GM12878 (cell line): Measurements from ENCODE around the gene TFF1. TPM values are rescaled to one million over a fixed set of nuclear protein-coding genes. Genes with fewer than 3 reads are reported as not detected.
A peak's percentile ranks its signal among the peaks of the same experiment; 100 is the strongest.

Experiments
- ATAC-seq: fragments of 200-7000 bp; cut with Tn5 transposase; 3 replicates; pipeline ENCODE4 v1.9.1; 2020; ENCODE audit warnings: mild to moderate bottlenecking, moderate library complexity
- BruUV-seq: library from RNA; stranded (reverse); fragments of 400-500 nt; replicated peaks from 2 replicates; lab custom pipeline; 2021; lab: Mats Ljungman, UMichigan
- CTCF ChIA-PET: fragments of 300-600 bp; sonication (Branson Sonifier 250); formaldehyde crosslinking; extraction: SDS; loops from one replicate; lab custom pipeline; 2021; ENCODE audit warnings: inconsistent platforms; lab: Yijun Ruan, JAX
- POLR2A ChIA-PET: fragments of 350-600 bp; formaldehyde crosslinking; extraction: SDS; loops from one replicate; lab custom pipeline; 2021; ENCODE audit warnings: inconsistent platforms; lab: Charles Lee
- RAD21 ChIA-PET: fragments of 300-600 bp; sonication (Branson Sonifier 250); formaldehyde crosslinking; loops from one replicate; lab custom pipeline; 2023; ENCODE audit warnings: antibody characterized with exemption; ENCODE audit not compliant: unreplicated experiment; lab: Charles Lee
- SMC1A ChIA-PET: fragments of 300-600 bp; sonication (Branson Sonifier 250); formaldehyde crosslinking; loops from one replicate; lab custom pipeline; 2023; ENCODE audit not compliant: unreplicated experiment, uncharacterized antibody; lab: Charles Lee
- DNase-seq: peaks from one replicate; pipeline ENCODE4 v3.0.0-alpha.2; 2011; ENCODE audit warnings: low read depth, low spot score
- FAIRE-seq: peaks from 3 replicates; lab custom pipeline; 2011; peaks lifted over from hg19 to GRCh38; lab: Jason Lieb, UNC
- H2AFZ ChIP-seq: 2 replicates; pipeline ENCODE4 v1.6.0; 2011; ENCODE audit warnings: low read depth, low read length, control low read depth; ENCODE audit not compliant: control insufficient read depth
- H3K27ac ChIP-seq: 2 replicates; pipeline ENCODE4 v1.5.1; 2011; ENCODE audit warnings: control low read depth; ENCODE audit not compliant: control insufficient read depth, insufficient read depth
- H3K27me3 ChIP-seq, 2 experiments: replicated peaks in 1 of 2; 2 replicates each; pipeline versions ENCODE4 v1.6.0 to v1.6.1; 2011; ENCODE audit warnings: low read length in 1 of 2; ENCODE audit not compliant: control insufficient read depth in 2 of 2, insufficient read depth in 2 of 2
- H3K36me3 ChIP-seq, 2 experiments: 2 replicates each; pipeline ENCODE4 v1.5.1; 2011; ENCODE audit warnings: low read length in 1 of 2; ENCODE audit not compliant: control insufficient read depth in 2 of 2, insufficient read depth in 2 of 2
- H3K4me1 ChIP-seq: 2 replicates; pipeline ENCODE4 v1.6.1; 2011; ENCODE audit warnings: mild to moderate bottlenecking, low read length, moderate library complexity, mixed read lengths; ENCODE audit not compliant: control insufficient read depth, insufficient read depth
- H3K4me2 ChIP-seq: 2 replicates; pipeline ENCODE4 v1.6.0; 2011; ENCODE audit warnings: control low read depth; ENCODE audit not compliant: control insufficient read depth, insufficient read depth
- H3K4me3 ChIP-seq: fragments of 200-600 bp; sonication (generic); 2 replicates; pipeline ENCODE4 v1.5.1; 2016
- H3K79me2 ChIP-seq: 2 replicates; pipeline ENCODE4 v1.6.0; 2011; ENCODE audit warnings: low read length; ENCODE audit not compliant: control insufficient read depth, insufficient read depth
- H3K9ac ChIP-seq: 2 replicates; pipeline ENCODE4 v1.8.0; 2011; ENCODE audit warnings: low read length, control low read depth, mixed read lengths; ENCODE audit not compliant: control insufficient read depth, insufficient read depth
- H3K9me3 ChIP-seq: replicated peaks from 3 replicates; pipeline ENCODE4 v1.5.1; 2011; ENCODE audit warnings: mild to moderate bottlenecking, low read length; ENCODE audit not compliant: control insufficient read depth, insufficient read depth
- H4K20me1 ChIP-seq: 2 replicates; pipeline ENCODE4 v1.6.0; 2011; ENCODE audit not compliant: control insufficient read depth, insufficient read depth
- IKZF2 ChIP-seq, 2 experiments: fragments of 450-650 bp; IDR thresholded peaks; 2 replicates each; pipeline ENCODE4 v1.6.1; 2017; ENCODE audit warnings: mild to moderate bottlenecking in 2 of 2, moderate library complexity in 2 of 2
- MEF2B ChIP-seq: fragments of 450-650 bp; IDR thresholded peaks from 2 replicates; pipeline ENCODE4 v1.6.1; 2018; ENCODE audit warnings: mild to moderate bottlenecking, moderate library complexity; ENCODE audit not compliant: partially characterized antibody, poor library complexity, severe bottlenecking
- SMAD5 ChIP-seq: IDR thresholded peaks from 2 replicates; pipeline ENCODE4 v1.6.1; 2016; ENCODE audit warnings: antibody characterized with exemption, low read depth
- TARDBP ChIP-seq: IDR thresholded peaks from 2 replicates; pipeline ENCODE4 v1.6.1; 2016; ENCODE audit warnings: borderline replicate concordance
- WGBS: methylation state at CpG from one replicate; pipeline ENCODE4 v1.1.6; 2016; ENCODE audit warnings: low lambda C conversion rate; ENCODE audit not compliant: insufficient replicate concordance, insufficient coverage; ENCODE audit errors: missing lambda C conversion rate; 5-methylcytosine and 5-hydroxymethylcytosine counted together
- in situ Hi-C: fragments of 300-500 bp; cut with MboI; formaldehyde crosslinking; loops from 9 replicates; pipeline ENCODE4 v1.14.3; 2018; ENCODE audit warnings: mixed read lengths
- intact Hi-C: fragments of 100-400 bp; cut with micrococcal nuclease; formaldehyde crosslinking; loops from one replicate; pipeline ENCODE4 v1.14.2; 2022; ENCODE audit not compliant: unreplicated experiment
- polyA plus RNA-seq, 11 experiments: library from polyadenylated mRNA; depleted of rRNA in 4 of 11; unstranded in 6 of 11; stranded (reverse) in 5 of 11; fragments of >200 nt; fragmentation: Nextera tagmentation in 4 of 11; fragmentation: Illumina TruSeq in 1 of 11; extraction: Ambion mirVana in 4 of 11; extraction: Trizol in 1 of 11; gene quantifications; 1 replicate in 1 of 11; 2 replicates in 10 of 11; pipeline versions ENCODE4 v1.2.1 to v1.2.3, GENCODE V29; 2011 to 2016; ENCODE audit warnings: inconsistent platforms in 2 of 11, missing spikeins in 2 of 11, low read depth in 1 of 11
- total RNA-seq, 4 experiments: library from RNA; depleted of rRNA in 3 of 4; stranded (reverse); fragments of >200 nt in 3 of 4; fragmentation: Illumina TruSeq in 1 of 4; extraction: Trizol in 1 of 4; gene quantifications; 2 replicates each; pipeline versions ENCODE4 v1.2.1 to v1.2.3, GENCODE V29; 2013 to 2021
- TF ChIP-seq, protein P1 (sequence below): IDR thresholded peaks from 2 replicates; pipeline ENCODE4 v1.6.1; 2011; ENCODE audit warnings: mild to moderate bottlenecking, low read depth, low read length, moderate library complexity; ENCODE audit not compliant: insufficient replicate concordance
- TF ChIP-seq, protein P2 (sequence below): fragments of 450-650 bp; IDR thresholded peaks from 2 replicates; pipeline ENCODE4 v1.6.1; 2017; ENCODE audit warnings: low read depth, mild to moderate bottlenecking, moderate library complexity

The TFF1 gene
- total and polyA plus RNA-seq, 10 of the 15 experiments (the other 5 are each of a cell fraction or from before 2014, with no cell fraction given) = 0.13 TPM; not detected in 9

DNA sequence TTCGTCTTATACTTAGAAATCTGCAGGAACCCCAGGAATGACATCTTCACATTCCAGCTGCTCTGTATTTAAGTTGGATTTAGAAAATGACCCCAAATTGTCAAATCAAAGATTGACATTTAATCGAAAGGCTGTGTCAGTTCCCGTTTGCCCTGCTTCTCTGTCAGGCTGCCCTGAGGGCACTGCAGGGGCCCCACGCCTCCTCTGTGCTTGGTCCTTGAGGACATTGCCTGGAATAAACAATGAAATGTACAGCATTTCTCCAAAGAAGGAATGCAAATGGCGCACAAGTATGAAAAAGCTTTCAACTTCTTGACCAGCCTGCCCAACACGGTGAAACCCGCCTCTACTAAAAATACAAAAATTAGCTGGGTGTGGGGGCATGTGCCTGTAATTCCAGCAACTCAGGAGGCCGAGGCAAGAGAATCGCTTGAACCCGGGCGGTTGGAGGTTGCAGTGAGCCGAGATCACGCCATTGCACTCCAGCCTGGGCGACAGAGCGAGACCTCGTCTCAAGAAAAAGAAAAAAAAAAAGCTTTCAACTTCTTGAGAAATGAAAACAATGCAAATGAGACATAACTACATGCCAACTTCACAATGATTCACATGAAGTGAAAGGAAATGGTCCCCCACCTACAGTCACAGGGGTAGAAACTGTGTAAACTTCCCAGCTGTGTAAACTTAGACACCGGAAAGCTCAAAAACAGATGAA, 26.6 kb upstream of the TFF1 start (continued):
- TF ChIP-seq, protein P1, sequence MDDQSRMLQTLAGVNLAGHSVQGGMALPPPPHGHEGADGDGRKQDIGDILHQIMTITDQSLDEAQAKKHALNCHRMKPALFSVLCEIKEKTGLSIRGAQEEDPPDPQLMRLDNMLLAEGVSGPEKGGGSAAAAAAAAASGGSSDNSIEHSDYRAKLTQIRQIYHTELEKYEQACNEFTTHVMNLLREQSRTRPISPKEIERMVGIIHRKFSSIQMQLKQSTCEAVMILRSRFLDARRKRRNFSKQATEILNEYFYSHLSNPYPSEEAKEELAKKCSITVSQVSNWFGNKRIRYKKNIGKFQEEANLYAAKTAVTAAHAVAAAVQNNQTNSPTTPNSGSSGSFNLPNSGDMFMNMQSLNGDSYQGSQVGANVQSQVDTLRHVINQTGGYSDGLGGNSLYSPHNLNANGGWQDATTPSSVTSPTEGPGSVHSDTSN = no peak
- TF ChIP-seq IKZF2 (IDR thresholded peaks at IDR 0.05) (peak; percentile 57 to 60; a peak in 2 of 4 replicates), SMAD5 (no peak)

DNA sequence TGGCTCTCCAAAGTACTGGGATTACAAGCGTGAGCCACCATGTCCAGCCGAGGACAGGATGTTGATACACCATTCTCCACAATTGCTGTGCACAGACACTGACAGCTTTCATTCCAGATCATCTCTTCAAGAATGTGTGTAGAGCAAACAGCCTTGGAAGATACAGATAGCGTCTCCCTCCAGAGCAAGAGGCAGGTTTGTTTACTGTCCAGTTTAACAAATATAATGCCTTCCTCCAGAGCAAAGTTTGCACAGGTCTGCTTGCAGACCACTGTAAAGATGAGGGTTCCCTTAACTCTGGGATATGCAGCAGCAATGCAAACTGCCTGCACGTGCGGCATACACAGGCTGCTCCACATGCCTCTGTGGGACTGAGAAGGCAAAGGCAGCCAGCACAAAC, 25.0 kb upstream of the TFF1 start:
- no peak overlapping the region for H3K4me3 ChIP-seq
- DNase-seq (no peak), ATAC-seq (no peak), FAIRE-seq (no peak)
- ChIA-PET SMC1A (interaction anchor here (1.0 to 4.8 kb wide), 5 partner anchors 10 to 76 kb away, joined by 3 to 124 read pairs (median 19); partner anchors contain the start of gene UBASH3A), POLR2A (interaction anchor here (2.2 to 3.1 kb wide), 2 partner anchors 12 to 31 kb away, joined by 16 to 27 read pairs; partner anchors contain the start of gene UBASH3A), RAD21 (interaction anchor here (3.1 kb wide), 1 partner anchor 13 kb away, joined by 11 read pairs; the partner anchor contains the start of gene UBASH3A), CTCF (interaction anchor here (1.0 to 2.8 kb wide), 4 partner anchors 10 to 145 kb away, joined by 3 to 20 read pairs (median 6); no protein-coding TSS in a partner anchor)
- H3K9ac ChIP-seq = no peak overlapping the region
- no peak overlapping the region for H2AFZ ChIP-seq
- no peaks in the 10 kb centered on the region for H3K9me3 ChIP-seq
- in situ Hi-C loops (no loop called here), intact Hi-C loops (no loop called here)
- H3K4me1 ChIP-seq = peaks cover 60% of the 10 kb centered on the region
- H3K27me3 ChIP-seq = no peaks in the 10 kb centered on the region
- TF ChIP-seq TARDBP = no peak
- no peak for TF ChIP-seq MEF2B
- TF ChIP-seq, protein P2, sequence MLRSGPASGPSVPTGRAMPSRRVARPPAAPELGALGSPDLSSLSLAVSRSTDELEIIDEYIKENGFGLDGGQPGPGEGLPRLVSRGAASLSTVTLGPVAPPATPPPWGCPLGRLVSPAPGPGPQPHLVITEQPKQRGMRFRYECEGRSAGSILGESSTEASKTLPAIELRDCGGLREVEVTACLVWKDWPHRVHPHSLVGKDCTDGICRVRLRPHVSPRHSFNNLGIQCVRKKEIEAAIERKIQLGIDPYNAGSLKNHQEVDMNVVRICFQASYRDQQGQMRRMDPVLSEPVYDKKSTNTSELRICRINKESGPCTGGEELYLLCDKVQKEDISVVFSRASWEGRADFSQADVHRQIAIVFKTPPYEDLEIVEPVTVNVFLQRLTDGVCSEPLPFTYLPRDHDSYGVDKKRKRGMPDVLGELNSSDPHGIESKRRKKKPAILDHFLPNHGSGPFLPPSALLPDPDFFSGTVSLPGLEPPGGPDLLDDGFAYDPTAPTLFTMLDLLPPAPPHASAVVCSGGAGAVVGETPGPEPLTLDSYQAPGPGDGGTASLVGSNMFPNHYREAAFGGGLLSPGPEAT = no peak
- no peaks in the 10 kb centered on the region for H4K20me1 ChIP-seq
- no peaks in the 10 kb centered on the region for H3K36me3 ChIP-seq
- no TSS peak for BruUV-seq
- peak overlapping the region; percentile 91; the same call in 1 of the 2 replicates for H3K27ac ChIP-seq
- H3K4me2 ChIP-seq = peak overlapping the region; percentile 14; the same call in 1 of the 2 replicates
- WGBS = 91% methylated on average over 5 of the region's 5 CpGs
- H3K79me2 ChIP-seq = peaks cover 12% of the 10 kb centered on the region
